ENCODE data around the gene DCXR. TPM values are rescaled to one million over a fixed set of nuclear protein-coding genes. Genes with fewer than 3 reads are reported as not detected.

Gene DCXR
- total RNA-seq: 114 and 147 TPM in 2 replicates

DNA sequence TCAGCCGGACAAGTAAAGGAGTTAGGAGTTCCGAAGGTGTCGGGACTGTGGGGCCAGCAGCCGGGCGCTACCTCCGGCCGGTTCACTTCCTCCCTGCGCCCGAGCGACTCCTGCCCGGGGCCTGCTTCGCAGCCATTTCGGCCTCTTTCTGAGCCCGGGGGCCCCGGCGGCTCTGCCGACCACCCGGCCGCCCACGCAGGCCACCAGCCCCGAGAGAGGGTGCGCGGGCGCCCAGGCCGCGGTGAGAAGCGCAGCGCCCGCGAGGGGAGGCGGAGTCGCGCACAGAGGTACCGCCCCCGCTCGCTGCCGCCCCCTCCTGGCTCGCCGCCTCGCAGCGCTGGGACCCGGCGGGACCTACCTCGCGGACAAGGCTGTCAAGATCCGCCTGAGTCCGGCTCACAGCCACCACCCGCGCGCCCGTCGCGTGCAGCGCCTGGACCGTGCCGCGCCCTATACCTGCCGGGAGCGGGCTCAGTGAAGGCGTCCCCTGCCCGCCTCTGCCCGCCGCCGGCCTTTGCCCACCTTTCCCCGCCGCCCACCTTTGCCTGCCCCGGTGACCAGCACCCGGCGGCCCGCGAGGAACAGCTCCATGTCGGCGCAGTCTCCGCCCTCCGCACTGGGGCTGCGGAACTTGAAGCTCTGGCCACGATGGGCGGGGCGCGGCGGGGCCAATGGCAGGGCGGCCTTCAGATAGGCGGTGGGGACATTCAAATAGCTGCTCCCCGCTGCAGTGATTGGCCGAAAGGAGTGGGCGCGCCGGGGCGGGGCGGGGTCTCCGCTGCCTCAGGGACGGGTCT is at the start of gene DCXR:
TSS of gene DCXR (minus strand) at position 606 of the 797 bp plus-strand sequence. CDS start at position 591, 15 bp downstream.

DNA sequence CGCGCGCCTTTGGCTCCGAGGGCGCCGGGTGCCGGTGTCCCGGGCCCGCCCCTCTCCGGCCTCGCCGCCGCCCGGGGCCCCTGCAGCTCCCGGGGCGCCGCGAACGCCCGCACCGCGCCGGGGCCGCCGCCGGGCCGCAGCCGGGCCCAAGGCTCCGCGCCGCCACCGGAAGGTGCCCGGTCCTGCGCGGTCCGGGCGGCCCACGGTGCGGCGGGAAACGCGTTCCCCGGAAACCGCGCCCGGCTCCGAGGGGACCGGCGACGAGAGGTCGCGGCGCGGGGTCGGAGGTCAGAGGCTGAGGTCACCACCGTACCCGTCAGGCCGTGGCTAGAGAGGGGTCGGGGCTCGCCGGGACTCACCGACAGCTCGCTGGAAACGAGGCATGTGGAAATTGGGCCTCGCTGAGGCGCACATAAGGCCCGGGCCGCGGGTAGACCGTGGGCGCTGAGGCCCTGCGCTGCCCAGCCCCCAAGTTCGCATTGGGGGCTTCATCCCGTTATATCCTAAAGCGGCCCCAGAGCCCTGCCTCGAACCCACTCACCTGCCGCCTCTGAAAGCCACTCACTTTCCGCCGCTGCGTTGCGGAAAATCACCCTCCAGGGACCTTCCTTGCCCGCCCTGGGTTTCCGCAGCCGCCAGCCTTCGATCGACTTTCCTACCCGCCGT is 28.3 kb upstream of the DCXR start, which contains the start of gene DUS1L:
TSS of gene DUS1L (minus strand) at position 167 of the 666 bp plus-strand sequence. CDS start 745 bp downstream, outside the sequence.

DNA sequence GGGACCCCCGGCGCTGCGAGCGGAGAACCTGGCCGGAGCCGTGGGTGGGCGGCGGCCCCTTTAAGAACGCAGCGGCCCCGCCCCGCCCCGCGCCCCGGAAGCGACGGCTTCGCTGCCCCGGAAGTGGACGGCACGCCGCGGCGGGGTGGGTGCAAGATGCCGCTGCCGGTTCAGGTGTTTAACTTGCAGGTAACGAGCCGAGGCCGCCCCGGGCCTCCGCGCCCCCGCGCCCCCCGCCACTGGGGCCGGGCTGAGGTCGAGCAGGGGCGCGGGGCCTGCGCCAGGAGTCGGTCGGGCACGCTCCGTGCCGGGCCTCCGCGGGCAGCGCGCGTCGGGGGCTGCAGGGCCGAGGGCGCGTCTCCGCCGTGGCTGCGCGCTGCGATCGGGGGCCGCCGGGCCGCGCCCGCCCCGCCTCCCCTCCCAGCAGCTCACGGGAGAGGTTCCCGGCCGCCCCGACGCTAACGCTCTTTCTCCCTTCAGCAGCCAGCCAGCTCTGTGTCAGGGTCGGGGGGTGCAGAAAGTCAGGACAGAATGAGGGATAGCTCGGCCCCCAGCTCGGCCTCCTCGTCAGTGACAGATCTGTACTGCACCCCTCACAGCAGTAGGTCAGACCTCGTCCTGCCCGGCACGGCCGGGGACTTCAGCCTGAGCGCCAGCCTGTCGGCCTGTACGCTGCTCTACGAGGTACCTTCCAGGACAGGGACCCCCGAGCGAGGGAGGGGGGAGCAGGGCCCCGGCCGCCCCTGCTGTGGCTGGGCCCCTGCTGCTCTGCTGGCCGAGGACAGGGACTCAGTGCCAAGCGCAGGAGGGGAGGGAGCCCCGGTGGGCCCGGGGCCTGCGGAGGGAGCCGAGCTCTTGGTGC is 14.5 kb upstream of the DCXR start, which contains the start of the genes GPS1 and RFNG:
TSS of gene GPS1 (plus strand) at position 123 of the 862 bp plus-strand sequence. CDS start at position 157, 34 bp downstream.
TSS of gene RFNG (minus strand) at position 36 of the 862 bp plus-strand sequence. CDS start 45 bp downstream, outside the sequence.

DNA sequence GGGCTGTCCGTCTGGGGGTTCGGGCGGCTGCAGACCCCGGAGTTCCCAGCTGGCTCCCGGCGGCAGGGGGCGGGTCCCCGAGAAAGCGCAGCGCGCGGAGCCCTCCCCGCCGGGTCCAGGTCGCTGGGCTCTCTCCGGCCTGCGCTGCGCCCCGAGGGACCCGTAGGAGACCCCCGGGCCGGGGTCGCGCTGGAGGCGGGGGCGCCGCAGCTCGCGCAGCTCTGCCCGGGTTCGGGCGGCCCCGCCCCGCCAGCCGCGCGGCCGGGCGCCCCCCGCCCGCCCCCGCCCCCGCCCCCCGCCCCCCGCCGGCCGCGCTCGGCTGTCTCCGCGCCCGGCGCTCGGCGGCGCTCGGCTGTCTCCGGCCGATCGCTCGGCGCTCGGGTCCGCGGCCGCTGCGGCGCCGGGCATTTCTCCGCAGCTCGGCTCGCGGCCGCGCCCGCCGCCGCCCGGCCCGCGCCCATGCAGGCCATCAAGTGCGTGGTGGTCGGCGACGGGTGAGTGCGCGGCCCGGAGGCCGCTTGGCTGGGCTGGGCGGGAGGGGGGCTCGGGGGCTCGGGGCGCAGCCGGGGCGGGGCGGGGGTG is 6.1 kb downstream of the DCXR start, which contains the start of gene RAC3:
TSS of gene RAC3 (plus strand) at position 376 of the 582 bp plus-strand sequence. CDS start at position 460, 84 bp downstream.

DNA sequence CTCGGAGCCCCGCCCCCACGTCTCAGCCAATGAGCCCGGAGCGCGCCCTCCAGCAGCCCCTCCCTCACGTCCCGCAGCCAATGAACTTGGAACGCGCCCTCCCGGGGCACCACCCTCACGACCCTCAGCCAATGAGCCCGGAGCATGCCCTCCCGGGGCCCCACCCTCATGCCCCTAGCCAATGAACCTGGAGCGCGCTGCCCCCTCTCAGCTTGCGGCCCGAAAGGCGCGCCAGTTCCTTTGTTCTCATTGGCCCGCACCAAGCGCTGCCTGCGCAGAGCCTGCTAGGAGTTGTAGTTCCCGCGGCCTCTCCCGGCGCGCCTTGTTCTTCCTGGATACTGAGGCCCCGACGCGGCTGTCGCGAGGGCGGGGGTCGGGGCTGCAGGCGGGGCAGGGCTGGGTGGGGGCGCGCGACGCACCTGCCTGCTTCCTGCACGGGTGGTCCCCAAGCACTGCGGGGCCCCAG is 14.5 kb downstream of the DCXR start, which contains the start of gene LRRC45:
TSS of gene LRRC45 (plus strand) at position 325 of the 466 bp plus-strand sequence. CDS start 339 bp downstream, outside the sequence.

DNA sequence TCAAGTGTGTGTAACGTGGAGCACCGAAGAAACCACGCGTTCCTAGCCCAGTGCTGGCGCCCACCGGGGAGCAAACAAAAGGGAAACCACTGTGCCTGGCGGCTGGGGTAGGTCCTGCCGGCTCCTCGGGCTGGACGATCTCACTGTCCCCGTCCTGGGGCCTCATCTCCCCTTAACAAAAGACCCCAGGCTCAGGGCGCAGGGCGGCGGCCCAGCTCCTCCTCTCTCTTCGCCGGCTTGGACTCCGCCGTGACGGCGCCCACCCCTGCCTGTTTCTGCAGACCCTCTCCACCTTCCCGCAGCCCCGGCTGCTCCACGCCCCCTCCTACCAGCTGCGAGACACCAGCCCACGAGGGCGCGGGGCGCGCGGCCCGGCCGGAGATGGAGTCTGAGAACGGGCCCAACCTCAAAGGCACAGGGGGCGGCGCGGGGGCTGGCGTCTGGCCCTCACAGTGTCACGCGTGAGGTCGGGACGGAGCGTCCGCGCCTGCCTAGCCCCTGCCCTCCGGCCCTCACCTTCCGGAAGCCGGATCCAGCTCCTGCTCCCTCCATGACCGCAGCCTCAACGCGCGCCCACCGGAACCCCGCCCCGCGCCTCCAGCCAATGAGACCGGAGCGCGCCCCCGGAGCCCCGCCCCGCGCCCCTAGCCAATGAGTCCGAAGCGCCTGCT is 15.1 kb downstream of the DCXR start, which contains the start of gene CENPX:
TSS of gene CENPX (minus strand) at position 569 of the 671 bp plus-strand sequence. CDS start at position 552, 17 bp downstream.

Other genes starting within 250 kb of the DCXR start
- not detected in 2 replicates for gene GCGR, start 233.5 kb downstream of the DCXR start, total RNA-seq
- gene MCRIP1, start 204.4 kb downstream of the DCXR start, total RNA-seq: 88.9 and 104 TPM in 2 replicates
- not detected in 2 replicates for gene PPP1R27, start 202.6 kb downstream of the DCXR start, total RNA-seq
- 1,689 and 1,862 TPM in 2 replicates for gene P4HB, start 177.2 kb downstream of the DCXR start, total RNA-seq
- gene ARHGDIA, start 166.4 kb downstream of the DCXR start, total RNA-seq: 405 and 442 TPM in 2 replicates
- gene ALYREF, start 146.1 kb downstream of the DCXR start, total RNA-seq: 270 and 274 TPM in 2 replicates
- gene ANAPC11, start 146.0 kb downstream of the DCXR start, total RNA-seq: 259 and 262 TPM in 2 replicates
- gene NPB, start 135.5 kb downstream of the DCXR start, total RNA-seq: 0.54 and 1.3 TPM in 2 replicates
- 51.8 and 57.0 TPM in 2 replicates for gene PCYT2, start 126.3 kb downstream of the DCXR start, total RNA-seq
- gene SIRT7, start 119.5 kb downstream of the DCXR start, total RNA-seq: 15.3 and 18.3 TPM in 2 replicates
- gene MAFG, start 110.0 kb downstream of the DCXR start, total RNA-seq: 22.3 and 23.3 TPM in 2 replicates
- 52.5 and 73.9 TPM in 2 replicates for gene PYCR1, start 100.4 kb downstream of the DCXR start, total RNA-seq
- gene MYADML2, start 90.5 kb downstream of the DCXR start, total RNA-seq: not detected in 2 replicates
- gene NOTUM, start 76.5 kb downstream of the DCXR start, total RNA-seq: not detected in 2 replicates
- gene ASPSCR1, start 60.1 kb downstream of the DCXR start, total RNA-seq: 20.9 and 21.3 TPM in 2 replicates
- 130 TPM in 2 replicates for gene CENPX, start 14.8 kb downstream of the DCXR start, total RNA-seq
- 25.1 and 29.3 TPM in 2 replicates for gene LRRC45, start 14.4 kb downstream of the DCXR start, total RNA-seq
- gene RAC3, start 6.0 kb downstream of the DCXR start, total RNA-seq: 15.5 and 16.5 TPM in 2 replicates
- gene RFNG, start 14.1 kb upstream of the DCXR start, total RNA-seq: 28.5 and 30.8 TPM in 2 replicates
- gene GPS1, start 14.2 kb upstream of the DCXR start, total RNA-seq: 116 and 127 TPM in 2 replicates
- gene DUS1L, start 28.1 kb upstream of the DCXR start, total RNA-seq: 81.1 and 101 TPM in 2 replicates
- gene FASN, start 60.5 kb upstream of the DCXR start, total RNA-seq: 169 and 174 TPM in 2 replicates
- 4.6 and 7.7 TPM in 2 replicates for gene CCDC57, start 175.1 kb upstream of the DCXR start, total RNA-seq
- gene SLC16A3, start 191.3 kb upstream of the DCXR start, total RNA-seq: 154 and 189 TPM in 2 replicates
- gene CSNK1D, start 236.0 kb upstream of the DCXR start, total RNA-seq: 34.9 and 35.2 TPM in 2 replicates

All from mammary microvascular endothelial cell (primary cell).